ENCODE data around the gene TMEM132C.
A peak's percentile ranks its signal among the peaks of the same experiment; 100 is the strongest.

Gene TMEM132C

DNA sequence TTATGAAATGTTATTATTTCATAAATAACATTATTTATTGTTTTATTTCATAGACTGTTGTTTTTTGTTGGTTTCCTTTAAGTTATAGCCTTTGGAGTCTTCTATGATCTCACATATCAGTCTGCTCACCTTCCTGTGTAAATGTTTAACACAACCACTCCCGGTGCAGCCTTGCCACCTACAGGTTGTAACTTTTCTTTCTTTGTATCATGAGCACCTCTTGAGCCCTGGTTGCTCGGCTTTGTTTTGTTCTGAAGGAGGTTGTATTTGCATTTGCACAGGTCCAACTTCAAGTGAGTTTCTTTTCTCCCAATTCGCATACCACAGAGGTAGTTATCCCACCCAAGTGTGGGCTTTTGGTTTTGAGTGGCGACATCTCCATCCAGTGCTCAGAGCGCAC lies 435.4 kb downstream of the TMEM132C start:
- Histone ChIP-seq H3K36me3 (ENCODE audit: insufficient read depth, low read depth, low read length) (no peaks in the 10 kb centered on the region), H3K4me1 (ENCODE audit: insufficient read depth, low read length) (no peaks in the 10 kb centered on the region), H3K9me3 (ENCODE audit: insufficient read depth, low read depth, low read length) (no peaks in the 10 kb centered on the region), H3K4me3 (ENCODE audit: low read length) (no peak overlapping the region), H3K27me3 (ENCODE audit: insufficient read depth, low read length) (no peaks in the 10 kb centered on the region), H3K27ac (ENCODE audit: low read length) (no peak overlapping the region), H3K9ac (ENCODE audit: low read depth, low read length) (no peak overlapping the region)

DNA sequence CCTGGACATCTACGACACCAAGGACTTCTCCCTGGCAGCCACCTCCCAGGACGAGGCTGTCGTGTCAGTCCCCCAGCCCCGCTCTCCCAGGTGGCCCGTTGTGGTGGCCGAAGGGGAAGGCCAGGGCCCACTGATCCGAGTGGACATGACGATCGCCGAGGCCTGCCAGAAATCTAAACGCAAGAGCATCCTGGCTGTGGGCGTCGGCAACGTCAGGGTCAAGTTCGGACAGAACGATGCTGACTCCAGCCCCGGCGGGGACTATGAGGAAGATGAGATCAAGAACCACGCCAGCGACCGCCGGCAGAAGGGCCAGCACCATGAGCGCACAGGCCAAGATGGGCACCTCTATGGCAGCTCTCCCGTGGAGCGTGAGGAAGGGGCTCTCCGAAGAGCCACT lies 438.2 kb downstream of the TMEM132C start:
- Histone ChIP-seq H3K9me3 (ENCODE audit: insufficient read depth, low read depth, low read length) (no peaks in the 10 kb centered on the region), H3K4me1 (ENCODE audit: insufficient read depth, low read length) (no peaks in the 10 kb centered on the region), H3K27ac (ENCODE audit: low read length) (no peak overlapping the region), H3K27me3 (ENCODE audit: insufficient read depth, low read length) (no peaks in the 10 kb centered on the region), H3K4me3 (ENCODE audit: low read length) (no peak overlapping the region), H3K36me3 (ENCODE audit: insufficient read depth, low read depth, low read length) (no peaks in the 10 kb centered on the region), H3K9ac (ENCODE audit: low read depth, low read length) (no peak overlapping the region)

DNA sequence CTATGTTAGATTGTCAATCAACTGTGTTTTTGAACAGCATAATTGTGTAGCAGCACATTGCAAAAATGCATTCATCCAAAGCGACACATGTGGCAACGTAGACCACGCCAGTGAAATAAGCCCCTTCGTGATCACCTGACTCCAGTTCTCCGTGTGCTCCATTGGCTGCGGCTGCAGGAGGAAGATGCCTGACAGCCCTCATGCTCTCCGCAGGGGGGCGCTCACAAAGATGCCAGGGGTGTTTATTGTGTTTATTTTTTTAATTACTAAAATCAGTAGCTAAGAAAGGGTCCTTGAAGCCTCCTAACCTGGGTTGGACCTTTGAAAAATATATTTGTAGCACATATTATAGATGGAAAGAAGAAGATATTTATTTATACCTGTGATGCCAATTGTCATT lies 440.5 kb downstream of the TMEM132C start:
- no peak overlapping the region for H3K9ac ChIP-seq (ENCODE audit: low read depth, low read length)
- no peak overlapping the region for H3K27ac ChIP-seq (ENCODE audit: low read length)
- no peaks in the 10 kb centered on the region for H3K27me3 ChIP-seq (ENCODE audit: insufficient read depth, low read length)
- no peak overlapping the region for H3K4me3 ChIP-seq (ENCODE audit: low read length)
- H3K36me3 ChIP-seq (ENCODE audit: insufficient read depth, low read depth, low read length), result no peaks in the 10 kb centered on the region
- no peaks in the 10 kb centered on the region for H3K9me3 ChIP-seq (ENCODE audit: insufficient read depth, low read depth, low read length)
- H3K4me1 ChIP-seq (ENCODE audit: insufficient read depth, low read length), result no peaks in the 10 kb centered on the region

DNA sequence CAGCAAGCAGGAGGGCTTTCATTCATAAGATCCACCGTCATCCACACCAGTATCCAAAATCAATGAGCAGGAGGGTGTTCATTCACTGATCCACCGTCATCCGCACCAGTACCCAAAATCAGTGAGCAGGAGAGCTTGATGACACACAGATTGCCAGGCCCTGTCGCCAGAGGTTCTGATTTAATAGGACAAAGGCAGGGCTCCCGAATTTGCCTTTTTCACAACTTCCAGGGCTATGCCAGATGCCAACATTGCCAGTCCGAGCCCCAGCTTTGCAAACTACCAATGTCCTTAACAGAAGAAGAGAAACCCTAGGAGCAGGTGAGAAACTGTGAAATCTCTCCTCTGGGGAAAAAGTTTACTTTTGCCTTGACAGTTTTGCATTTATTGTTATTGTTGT lies 441.8 kb downstream of the TMEM132C start:
- H3K4me3 ChIP-seq (ENCODE audit: low read length), result no peak overlapping the region
- no peaks in the 10 kb centered on the region for H3K9me3 ChIP-seq (ENCODE audit: insufficient read depth, low read depth, low read length)
- H3K36me3 ChIP-seq (ENCODE audit: insufficient read depth, low read depth, low read length), result no peaks in the 10 kb centered on the region
- no peak overlapping the region for H3K27ac ChIP-seq (ENCODE audit: low read length)
- H3K9ac ChIP-seq (ENCODE audit: low read depth, low read length), result no peak overlapping the region
- no peaks in the 10 kb centered on the region for H3K27me3 ChIP-seq (ENCODE audit: insufficient read depth, low read length)
- no peaks in the 10 kb centered on the region for H3K4me1 ChIP-seq (ENCODE audit: insufficient read depth, low read length)

DNA sequence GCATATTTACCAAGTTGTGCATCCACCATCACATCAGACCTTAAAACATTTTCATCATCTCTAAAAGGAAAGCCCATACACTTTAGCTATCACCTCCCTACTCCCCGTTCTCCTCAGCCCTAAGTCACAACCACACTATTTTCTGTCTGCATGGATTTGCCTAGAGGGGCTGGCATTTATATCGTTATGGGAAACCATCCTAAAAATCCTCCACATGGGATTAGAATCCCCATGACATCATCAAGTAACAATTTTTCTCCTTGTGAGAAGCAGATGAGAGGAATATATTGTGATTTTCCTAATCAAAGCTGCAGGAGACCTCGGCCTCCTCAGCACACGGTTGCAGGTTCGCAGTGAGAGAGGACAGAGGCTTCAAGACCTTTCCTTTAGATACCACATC lies 442.7 kb downstream of the TMEM132C start:
- H3K36me3 ChIP-seq (ENCODE audit: insufficient read depth, low read depth, low read length), result no peaks in the 10 kb centered on the region
- H3K9me3 ChIP-seq (ENCODE audit: insufficient read depth, low read depth, low read length), result no peaks in the 10 kb centered on the region
- H3K27me3 ChIP-seq (ENCODE audit: insufficient read depth, low read length), result no peaks in the 10 kb centered on the region
- H3K9ac ChIP-seq (ENCODE audit: low read depth, low read length), result no peak overlapping the region
- no peak overlapping the region for H3K27ac ChIP-seq (ENCODE audit: low read length)
- H3K4me3 ChIP-seq (ENCODE audit: low read length), result no peak overlapping the region
- no peaks in the 10 kb centered on the region for H3K4me1 ChIP-seq (ENCODE audit: insufficient read depth, low read length)

DNA sequence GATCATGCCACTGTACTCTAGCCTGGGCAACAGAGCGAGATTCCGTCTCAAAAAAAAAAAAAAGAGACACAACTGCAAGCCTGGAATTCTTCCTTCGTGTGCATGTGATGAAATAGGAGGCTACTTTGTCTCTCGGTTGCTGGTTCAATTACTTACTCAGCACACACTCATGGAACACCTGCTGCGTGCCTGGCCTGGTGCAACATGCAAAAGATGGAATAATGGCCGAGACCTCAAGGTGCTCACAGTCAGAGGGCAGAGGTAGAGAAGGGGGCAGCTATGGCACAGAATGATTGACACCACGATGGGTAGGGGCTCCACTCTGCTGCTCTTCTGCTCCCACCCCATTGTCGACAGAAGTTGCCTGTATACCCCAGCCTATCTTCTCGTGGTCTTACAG lies 444.5 kb downstream of the TMEM132C start:
- Histone ChIP-seq H3K36me3 (ENCODE audit: insufficient read depth, low read depth, low read length) (no peaks in the 10 kb centered on the region), H3K4me3 (ENCODE audit: low read length) (no peak overlapping the region), H3K27me3 (ENCODE audit: insufficient read depth, low read length) (no peaks in the 10 kb centered on the region), H3K9ac (ENCODE audit: low read depth, low read length) (no peak overlapping the region), H3K27ac (ENCODE audit: low read length) (no peak overlapping the region), H3K9me3 (ENCODE audit: insufficient read depth, low read depth, low read length) (no peaks in the 10 kb centered on the region), H3K4me1 (ENCODE audit: insufficient read depth, low read length) (peaks cover 4% of the 10 kb centered on the region; the same call in 1 of the 2 replicates)

DNA sequence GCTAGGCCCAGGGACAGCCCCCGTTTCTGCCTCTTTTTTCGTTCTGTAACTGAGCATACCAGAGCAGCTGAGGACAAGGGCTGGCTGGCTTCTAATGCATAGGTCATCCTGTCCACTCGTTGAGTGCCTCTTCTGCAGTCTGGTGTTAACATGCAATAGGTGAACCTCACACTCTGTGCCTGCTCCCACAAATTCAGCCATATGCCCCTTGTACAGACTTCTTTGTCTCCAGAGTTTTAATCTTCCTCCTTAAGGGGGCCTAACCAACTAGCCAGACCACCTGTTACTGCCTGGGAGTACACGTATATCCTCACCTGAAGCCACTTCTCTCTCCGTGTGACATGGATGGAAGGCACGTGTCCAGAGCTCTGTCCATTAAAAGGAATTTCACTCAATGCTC lies 445.7 kb downstream of the TMEM132C start:
- H3K9ac ChIP-seq (ENCODE audit: low read depth, low read length), result no peak overlapping the region
- no peaks in the 10 kb centered on the region for H3K9me3 ChIP-seq (ENCODE audit: insufficient read depth, low read depth, low read length)
- no peak overlapping the region for H3K4me3 ChIP-seq (ENCODE audit: low read length)
- H3K27ac ChIP-seq (ENCODE audit: low read length), result no peak overlapping the region
- no peaks in the 10 kb centered on the region for H3K36me3 ChIP-seq (ENCODE audit: insufficient read depth, low read depth, low read length)
- peaks cover 4% of the 10 kb centered on the region; the same call in 1 of the 2 replicates for H3K4me1 ChIP-seq (ENCODE audit: insufficient read depth, low read length)
- H3K27me3 ChIP-seq (ENCODE audit: insufficient read depth, low read length), result no peaks in the 10 kb centered on the region

DNA sequence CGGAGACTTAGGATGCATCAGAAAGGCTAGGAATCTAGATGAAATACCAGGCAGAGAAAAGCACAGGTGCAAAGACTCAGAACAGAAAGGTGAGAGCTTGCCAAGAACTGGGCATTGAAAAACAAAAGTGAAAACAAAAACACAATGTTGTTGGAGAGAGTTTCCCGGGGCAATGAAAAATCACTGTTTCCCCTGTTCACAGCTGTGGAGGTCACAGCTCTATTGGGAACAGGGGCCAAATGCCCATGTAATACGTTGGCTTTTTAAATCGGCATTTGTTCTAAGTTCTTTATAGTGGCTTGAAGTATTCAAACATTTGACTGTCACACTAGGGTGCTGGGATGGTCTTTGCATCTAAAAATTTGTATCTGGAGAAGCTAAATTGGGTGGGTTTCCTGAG lies 448.5 kb downstream of the TMEM132C start:
- no peak overlapping the region for H3K4me3 ChIP-seq (ENCODE audit: low read length)

DNA sequence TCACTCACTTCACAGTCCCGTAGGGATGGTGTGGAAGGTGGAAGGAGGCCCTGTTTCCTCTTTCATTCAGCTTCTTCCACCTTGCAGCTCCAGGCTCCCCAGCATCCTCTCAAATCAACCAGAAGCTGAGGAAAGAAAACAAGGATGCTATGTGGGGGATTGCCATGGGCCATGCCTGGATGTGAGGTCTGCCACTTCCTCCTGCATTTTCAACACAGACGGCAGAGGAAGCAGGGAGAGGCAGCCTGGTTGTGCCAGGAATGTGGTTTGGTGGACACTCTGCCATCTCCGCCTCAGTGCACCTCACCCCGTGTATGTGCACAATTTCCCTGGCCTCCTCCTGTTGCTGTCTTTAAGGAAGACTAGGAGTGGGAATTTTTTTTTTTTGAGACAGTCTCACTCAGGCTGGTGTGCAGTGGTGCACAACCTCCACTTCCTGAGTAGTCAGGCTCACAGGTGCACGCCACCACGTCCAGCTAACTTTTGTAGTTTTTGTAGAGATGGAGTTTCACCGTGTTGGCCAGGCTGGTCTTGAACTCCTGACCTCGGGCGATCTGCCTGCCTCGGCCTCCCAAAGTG lies 457.6 kb downstream of the TMEM132C start:
- H3K27ac ChIP-seq (ENCODE audit: low read length), result no peak overlapping the region
- no peak overlapping the region for H3K4me3 ChIP-seq (ENCODE audit: low read length)
- H3K4me1 ChIP-seq (ENCODE audit: insufficient read depth, low read length), result peaks cover 25% of the 10 kb centered on the region
- H3K36me3 ChIP-seq (ENCODE audit: insufficient read depth, low read depth, low read length), result no peaks in the 10 kb centered on the region
- no peaks in the 10 kb centered on the region for H3K27me3 ChIP-seq (ENCODE audit: insufficient read depth, low read length)
- no peaks in the 10 kb centered on the region for H3K9me3 ChIP-seq (ENCODE audit: insufficient read depth, low read depth, low read length)
- H3K9ac ChIP-seq (ENCODE audit: low read depth, low read length), result no peak overlapping the region

More for the DNA sequence above, 448.5 kb downstream of the TMEM132C start:
- Histone ChIP-seq H3K9me3 (ENCODE audit: insufficient read depth, low read depth, low read length) (no peaks in the 10 kb centered on the region), H3K27me3 (ENCODE audit: insufficient read depth, low read length) (no peaks in the 10 kb centered on the region), H3K4me1 (ENCODE audit: insufficient read depth, low read length) (peaks cover 4% of the 10 kb centered on the region; the same call in 1 of the 2 replicates), H3K27ac (ENCODE audit: low read length) (no peak overlapping the region), H3K9ac (ENCODE audit: low read depth, low read length) (no peak overlapping the region), H3K36me3 (ENCODE audit: insufficient read depth, low read depth, low read length) (no peaks in the 10 kb centered on the region)

DNA sequence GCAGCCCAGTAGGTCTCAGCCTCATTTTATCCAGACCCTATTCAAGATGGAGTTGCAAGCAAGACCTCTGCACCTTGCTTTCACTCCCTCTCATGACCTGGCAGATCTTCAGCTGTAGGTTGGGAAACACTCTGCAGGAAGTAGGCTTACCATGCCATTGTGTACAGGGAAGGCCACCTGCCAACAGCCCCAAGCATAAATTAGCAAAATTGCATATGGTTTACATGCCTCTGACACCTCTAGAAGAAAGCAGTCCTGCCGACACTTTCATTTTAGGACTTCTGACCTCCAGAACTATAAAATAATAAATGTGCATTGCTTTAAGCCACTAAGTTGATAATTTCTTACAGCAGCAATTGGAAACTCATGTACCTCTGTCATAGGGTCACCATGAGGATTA lies 459.9 kb downstream of the TMEM132C start:
- H3K4me1 ChIP-seq (ENCODE audit: insufficient read depth, low read length), result peaks cover 31% of the 10 kb centered on the region
- no peaks in the 10 kb centered on the region for H3K27me3 ChIP-seq (ENCODE audit: insufficient read depth, low read length)
- H3K4me3 ChIP-seq (ENCODE audit: low read length), result no peak overlapping the region
- no peaks in the 10 kb centered on the region for H3K9me3 ChIP-seq (ENCODE audit: insufficient read depth, low read depth, low read length)
- H3K9ac ChIP-seq (ENCODE audit: low read depth, low read length), result no peak overlapping the region
- no peaks in the 10 kb centered on the region for H3K36me3 ChIP-seq (ENCODE audit: insufficient read depth, low read depth, low read length)
- no peak overlapping the region for H3K27ac ChIP-seq (ENCODE audit: low read length)

DNA sequence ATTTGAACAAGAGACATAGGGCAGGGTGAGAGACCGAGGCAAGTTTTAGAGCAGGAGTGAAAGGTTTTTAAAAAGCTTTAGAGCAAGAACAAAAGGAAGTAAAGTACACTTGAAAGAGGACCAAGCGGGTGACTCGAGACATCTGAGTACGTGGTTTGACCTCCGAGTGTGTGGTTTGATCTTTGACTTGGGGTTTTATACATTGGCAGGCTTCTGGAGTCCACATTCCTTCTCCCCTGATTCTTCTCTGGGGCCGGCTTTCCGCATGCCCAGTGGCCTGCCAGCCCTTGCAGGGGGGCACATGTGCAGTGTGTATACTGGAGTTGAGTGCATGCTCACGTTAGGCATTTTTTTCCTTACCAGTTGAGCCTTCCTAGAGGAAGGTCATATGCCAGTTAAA lies 460.5 kb downstream of the TMEM132C start:
- Histone ChIP-seq H3K27me3 (ENCODE audit: insufficient read depth, low read length) (no peaks in the 10 kb centered on the region), H3K9me3 (ENCODE audit: insufficient read depth, low read depth, low read length) (no peaks in the 10 kb centered on the region), H3K4me1 (ENCODE audit: insufficient read depth, low read length) (peaks cover 31% of the 10 kb centered on the region), H3K27ac (ENCODE audit: low read length) (no peak overlapping the region), H3K36me3 (ENCODE audit: insufficient read depth, low read depth, low read length) (no peaks in the 10 kb centered on the region), H3K9ac (ENCODE audit: low read depth, low read length) (peak overlapping the region; percentile 3; the same call in 1 of the 2 replicates), H3K4me3 (ENCODE audit: low read length) (no peak overlapping the region)

DNA sequence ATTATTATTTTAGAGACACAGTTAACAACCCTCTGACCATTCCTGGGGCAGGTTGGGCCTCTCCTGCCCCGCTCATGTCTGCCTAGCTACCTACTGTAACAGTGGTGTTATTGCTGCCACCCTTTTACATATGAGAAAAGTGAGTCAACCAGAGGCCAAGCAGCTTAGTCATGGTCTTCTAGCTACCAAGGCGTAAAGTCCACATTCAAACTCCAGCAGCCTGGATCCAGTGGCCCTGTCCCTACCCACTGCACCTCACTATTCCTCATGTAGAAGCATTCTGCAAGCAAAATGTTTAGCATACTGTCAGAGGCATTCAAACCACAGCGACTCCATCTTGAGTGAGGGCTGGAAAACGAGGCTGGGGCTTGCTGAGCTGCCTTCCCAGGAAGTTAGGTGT lies 461.0 kb downstream of the TMEM132C start:
- no peaks in the 10 kb centered on the region for H3K9me3 ChIP-seq (ENCODE audit: insufficient read depth, low read depth, low read length)
- peaks cover 31% of the 10 kb centered on the region for H3K4me1 ChIP-seq (ENCODE audit: insufficient read depth, low read length)
- no peaks in the 10 kb centered on the region for H3K27me3 ChIP-seq (ENCODE audit: insufficient read depth, low read length)
- peak overlapping the region; percentile 3; the same call in 1 of the 2 replicates for H3K9ac ChIP-seq (ENCODE audit: low read depth, low read length)
- no peaks in the 10 kb centered on the region for H3K36me3 ChIP-seq (ENCODE audit: insufficient read depth, low read depth, low read length)
- no peak overlapping the region for H3K27ac ChIP-seq (ENCODE audit: low read length)
- H3K4me3 ChIP-seq (ENCODE audit: low read length), result no peak overlapping the region

Measured in iPS-20b (cell line).